Measurements from ENCODE around the gene RUNX2. TPM values are rescaled to one million over a fixed set of nuclear protein-coding genes. Genes with fewer than 3 reads are reported as not detected.

The RUNX2 gene
- polyA plus RNA-seq, 1 donor from 2014 or later = not detected

- Histone ChIP-seq H3K27ac (ENCODE audit: low read length) (no peak overlapping the region), H3K27me3 (ENCODE audit: insufficient read depth, low read depth, low read length) (no peaks in the 10 kb centered on the region), H3F3A (ENCODE audit: insufficient read depth, low read length, poor library complexity, severe bottlenecking) (no peaks in the 10 kb centered on the region), H3K9me2 (ENCODE audit: insufficient read depth, low read length) (no peaks in the 10 kb centered on the region), H3K36me3 (ENCODE audit: insufficient read depth, low read length) (no peaks in the 10 kb centered on the region), H3K9ac (ENCODE audit: low read length) (no peak overlapping the region), H3K79me2 (replicated peaks; ENCODE audit: insufficient read depth, low read length) (no peaks in the 10 kb centered on the region), H3K4me2 (ENCODE audit: low read length) (no peak overlapping the region), H4K20me1 (ENCODE audit: insufficient read depth) (no peaks in the 10 kb centered on the region), H3K4me3 (ENCODE audit: low read length) (no peak overlapping the region), H3K9me3 (ENCODE audit: low read length) (no peaks in the 10 kb centered on the region), H2AFZ (ENCODE audit: low read depth, low read length) (no peak overlapping the region)
- TF ChIP-seq SMC3 (conservative IDR thresholded peaks at IDR 0.05; ENCODE audit: poor library complexity) = no peak
- TF ChIP-seq EZH2 (IDR thresholded peaks at IDR 0.05; ENCODE audit: borderline replicate concordance, insufficient read depth, low read length, poor library complexity, severe bottlenecking) = no peak
- no peak for TF ChIP-seq REST (IDR thresholded peaks at IDR 0.05; ENCODE audit: borderline replicate concordance)
- TF ChIP-seq CTCF (IDR thresholded peaks at IDR 0.05; ENCODE audit: poor library complexity, severe bottlenecking) = no peak
- TF ChIP-seq POLR2AphosphoS5 (IDR thresholded peaks at IDR 0.05) = no peak
- no peak for TF ChIP-seq TAF1 (IDR thresholded peaks at IDR 0.05; ENCODE audit: low read depth)
- no peak for TF ChIP-seq MXI1 (conservative IDR thresholded peaks at IDR 0.05; ENCODE audit: poor library complexity, severe bottlenecking)
- TF ChIP-seq EP300 (conservative IDR thresholded peaks at IDR 0.05; ENCODE audit: poor library complexity, severe bottlenecking) = no peak
- no peak for TF ChIP-seq RAD21 (conservative IDR thresholded peaks at IDR 0.05)
These were observed 22.9 kb downstream of the RUNX2 start for GRCh38 chr6:45351076-45351475.

GRCh38 chr6:45351667-45352066 lies 23.5 kb downstream of the RUNX2 start:
- Histone ChIP-seq H3K36me3 (ENCODE audit: insufficient read depth, low read length) (no peaks in the 10 kb centered on the region), H3K4me2 (ENCODE audit: low read length) (no peak overlapping the region), H3K27ac (ENCODE audit: low read length) (no peak overlapping the region), H2AFZ (ENCODE audit: low read depth, low read length) (no peak overlapping the region), H3K9me2 (ENCODE audit: insufficient read depth, low read length) (no peaks in the 10 kb centered on the region), H3K4me3 (ENCODE audit: low read length) (no peak overlapping the region), H3K9me3 (ENCODE audit: low read length) (no peaks in the 10 kb centered on the region), H3K9ac (ENCODE audit: low read length) (no peak overlapping the region), H3F3A (ENCODE audit: insufficient read depth, low read length, poor library complexity, severe bottlenecking) (no peaks in the 10 kb centered on the region), H3K27me3 (ENCODE audit: insufficient read depth, low read depth, low read length) (no peaks in the 10 kb centered on the region), H4K20me1 (ENCODE audit: insufficient read depth) (no peaks in the 10 kb centered on the region), H3K79me2 (replicated peaks; ENCODE audit: insufficient read depth, low read length) (no peaks in the 10 kb centered on the region)
- TF ChIP-seq CTCF (IDR thresholded peaks at IDR 0.05; ENCODE audit: poor library complexity, severe bottlenecking) (no peak), EP300 (conservative IDR thresholded peaks at IDR 0.05; ENCODE audit: poor library complexity, severe bottlenecking) (no peak), SMC3 (conservative IDR thresholded peaks at IDR 0.05; ENCODE audit: poor library complexity) (no peak), REST (IDR thresholded peaks at IDR 0.05; ENCODE audit: borderline replicate concordance) (no peak), TAF1 (IDR thresholded peaks at IDR 0.05; ENCODE audit: low read depth) (no peak), POLR2AphosphoS5 (IDR thresholded peaks at IDR 0.05) (no peak)
